NOMO-1 treated with dmso at 0.1 percent for 144 hours (cell line): ENCODE results near the gene ZNF189.

Experiments used
- DNase-seq: peaks from one replicate; lab custom pipeline; 2025; ENCODE audit not compliant: unreplicated experiment; lab: John Stamatoyannopoulos, UW

Gene ZNF189

DNA sequence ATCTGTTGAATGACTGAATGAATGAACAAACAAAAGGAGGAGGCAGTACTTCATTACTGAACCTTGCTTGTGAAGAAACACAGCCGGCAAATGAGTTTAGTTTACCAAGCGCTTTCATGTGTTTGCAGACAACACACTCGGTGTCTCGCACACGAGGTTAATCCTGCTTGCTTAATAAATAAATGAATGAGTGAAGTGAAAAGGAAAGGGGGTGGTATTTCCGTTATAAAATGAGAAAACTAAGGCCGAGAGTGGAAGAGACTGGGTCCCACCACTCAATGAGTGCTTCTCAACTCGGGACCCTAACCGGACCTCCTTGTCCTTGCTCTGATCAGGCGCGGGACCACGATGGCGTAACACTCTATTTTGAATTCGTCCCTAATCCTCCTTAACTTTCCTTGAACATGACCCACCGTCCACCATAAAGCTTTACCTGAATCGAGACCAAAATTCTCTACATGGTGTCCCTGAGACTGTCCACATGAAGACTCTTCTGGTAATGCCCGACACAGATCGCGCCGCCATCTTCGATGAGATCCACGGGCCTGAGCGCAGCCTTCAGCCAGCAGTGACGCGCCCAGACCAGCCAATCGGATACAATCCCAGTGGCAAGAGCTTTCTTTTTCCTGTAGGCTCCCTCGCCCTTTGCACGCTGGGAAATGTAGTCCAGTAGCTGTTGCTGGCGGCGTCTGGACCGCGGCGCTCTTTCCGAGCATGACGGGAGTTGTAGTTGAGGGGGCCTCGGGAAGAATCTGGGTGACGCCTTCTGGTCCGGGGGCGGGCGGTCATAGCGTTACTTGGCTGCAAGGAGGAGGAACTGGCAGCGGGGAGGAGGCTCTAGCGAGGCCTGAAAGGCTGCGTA lies at the start of gene ZNF189, which contains the start of gene MRPL50:
Gene ZNF189, plus strand, starts transcription at position 784 of the 862 bp plus-strand sequence. CDS start 306 bp downstream, outside the sequence.
Gene MRPL50, minus strand, starts transcription at position 551 of the 862 bp plus-strand sequence. Its CDS starts 26 bp downstream, at position 525.
- DNase-seq, result peak; percentile 99

DNA sequence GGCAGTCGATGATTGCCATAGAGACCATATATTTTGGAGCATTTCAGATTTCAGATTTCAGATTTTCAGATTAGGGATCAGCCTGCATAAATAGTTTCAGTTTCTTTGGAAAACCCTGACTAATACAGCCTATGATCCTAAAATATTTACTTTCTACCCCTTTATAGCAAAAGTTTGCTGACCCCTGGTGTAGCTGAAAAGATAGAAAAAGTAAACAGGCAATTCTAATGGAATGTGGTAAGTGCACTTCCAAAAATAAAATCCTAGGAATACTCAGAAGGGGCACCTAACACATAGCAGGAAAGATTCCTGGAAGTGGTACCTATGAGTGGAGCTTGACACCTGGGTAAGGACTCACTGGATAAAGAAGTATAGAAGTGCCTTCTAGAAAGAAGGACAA lies 48.4 kb upstream of the ZNF189 start:
- no peak for DNase-seq

DNA sequence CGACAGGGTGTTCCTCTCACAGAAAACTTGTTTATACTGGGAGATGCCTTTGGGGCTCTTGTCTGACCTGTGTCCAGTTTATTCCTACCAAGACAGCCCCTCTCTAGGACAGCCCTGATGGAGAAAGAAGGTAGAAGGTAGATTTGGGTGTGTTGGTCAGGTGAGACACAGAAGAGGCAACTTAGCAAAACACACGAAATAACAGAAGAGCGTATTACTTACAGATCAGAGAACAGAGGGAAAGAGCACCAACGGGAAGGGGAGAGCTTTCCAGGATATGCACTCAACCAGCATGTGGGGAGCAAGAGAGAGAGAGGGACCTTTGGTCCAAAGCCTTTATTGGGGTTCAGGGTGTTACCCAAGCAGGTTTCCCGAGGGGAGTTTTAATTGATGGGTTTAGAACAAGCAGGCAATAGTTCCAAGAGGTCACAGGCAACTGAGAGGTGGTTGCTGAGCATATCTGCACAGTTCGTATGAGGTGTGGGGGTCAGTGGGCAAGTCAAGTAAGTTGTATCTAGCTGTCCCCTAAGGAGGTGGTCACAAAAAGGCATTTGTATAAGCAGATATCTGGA lies 45.7 kb upstream of the ZNF189 start:
- DNase-seq, result no peak

DNA sequence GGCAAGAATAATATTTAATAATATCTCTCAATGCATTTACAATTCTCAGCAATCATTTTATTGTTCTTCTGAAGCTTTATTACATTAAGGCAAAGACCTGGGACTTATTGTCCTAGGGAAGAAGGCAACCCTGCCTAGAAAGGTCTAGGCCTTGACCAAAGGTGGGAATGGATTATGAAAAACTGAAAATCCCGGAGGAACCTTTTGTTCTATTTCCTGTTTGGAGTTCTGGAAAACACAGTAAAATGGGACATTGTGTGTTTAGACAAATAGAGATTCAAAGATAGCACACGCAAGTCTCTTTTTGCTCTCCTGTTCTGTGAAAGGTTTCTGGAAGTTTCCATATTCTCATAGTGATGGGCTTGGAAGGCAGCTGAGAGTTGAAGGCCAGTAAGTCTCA lies 45.0 kb upstream of the ZNF189 start:
- DNase-seq, result no peak

DNA sequence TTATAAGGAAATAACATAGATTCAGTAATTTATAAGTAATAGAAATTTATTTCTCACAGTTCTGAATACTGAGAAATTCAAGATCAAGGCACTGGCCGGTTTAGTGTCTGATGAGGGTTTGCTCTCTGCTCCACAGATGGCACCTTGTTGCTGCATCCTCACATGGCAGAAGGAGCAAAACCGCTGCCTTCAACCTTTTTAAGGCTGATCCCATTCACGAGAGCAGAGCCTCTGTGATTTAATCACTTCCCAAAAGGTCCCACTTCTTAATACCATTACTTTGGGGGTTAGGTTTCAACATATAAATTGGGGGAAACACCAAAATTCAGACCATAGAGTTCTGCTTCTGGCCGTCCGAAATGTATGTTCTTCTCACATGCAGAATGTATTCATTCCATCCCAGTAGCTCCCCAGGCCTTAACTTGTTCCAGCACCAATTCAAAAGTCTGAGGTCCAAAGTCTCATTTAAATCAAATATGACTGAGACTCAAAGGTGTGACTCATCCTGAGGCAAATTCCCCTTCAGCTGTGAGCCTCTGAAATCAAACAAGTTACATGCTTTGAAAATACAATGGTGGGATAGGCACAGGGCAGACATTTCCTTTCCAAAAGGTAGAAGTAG lies 44.4 kb upstream of the ZNF189 start:
- DNase-seq, result no peak

DNA sequence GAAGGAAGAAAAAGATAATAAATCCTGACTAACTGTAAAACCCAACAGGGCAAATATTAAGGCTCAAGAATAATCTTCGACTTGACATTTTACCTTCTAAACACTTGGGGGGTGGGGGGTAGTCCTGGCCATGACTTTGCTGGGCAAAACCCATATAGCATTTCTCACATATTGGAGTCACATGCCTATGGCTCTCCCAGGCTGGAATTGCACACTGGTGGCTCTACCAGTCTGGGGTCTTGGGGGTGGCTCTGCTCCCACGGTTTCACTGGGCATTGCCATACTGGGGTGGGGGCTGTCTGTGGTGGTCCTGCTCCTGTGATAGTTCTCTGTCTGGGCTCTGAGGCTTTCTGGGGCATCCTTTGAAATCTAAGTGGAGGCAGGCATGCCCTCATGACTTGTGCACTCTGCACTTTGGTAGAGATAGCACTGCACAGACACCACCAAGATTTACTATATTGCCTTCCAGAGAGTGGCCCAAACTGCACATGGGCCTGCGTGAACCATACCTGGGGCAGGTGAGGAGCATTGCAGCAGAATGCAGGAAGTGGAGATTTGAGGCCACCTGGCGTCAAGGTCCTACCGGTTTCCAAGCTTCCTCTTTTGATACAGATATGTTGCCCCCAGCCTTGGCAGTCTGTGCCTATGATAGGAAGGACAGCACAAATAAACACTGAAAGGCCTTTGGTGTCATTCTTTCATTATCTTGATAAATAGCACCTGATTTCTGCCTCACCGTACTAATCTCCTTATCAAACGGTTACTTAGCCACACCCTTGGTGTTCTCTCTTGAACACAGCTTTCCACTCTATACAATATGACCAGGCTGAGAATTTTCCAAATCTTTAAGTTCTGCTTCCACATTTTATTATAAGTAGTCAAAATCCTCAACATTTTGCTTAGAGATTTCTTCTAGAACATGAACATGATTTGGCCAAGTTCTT lies 43.6 kb upstream of the ZNF189 start:
- no peak for DNase-seq

DNA sequence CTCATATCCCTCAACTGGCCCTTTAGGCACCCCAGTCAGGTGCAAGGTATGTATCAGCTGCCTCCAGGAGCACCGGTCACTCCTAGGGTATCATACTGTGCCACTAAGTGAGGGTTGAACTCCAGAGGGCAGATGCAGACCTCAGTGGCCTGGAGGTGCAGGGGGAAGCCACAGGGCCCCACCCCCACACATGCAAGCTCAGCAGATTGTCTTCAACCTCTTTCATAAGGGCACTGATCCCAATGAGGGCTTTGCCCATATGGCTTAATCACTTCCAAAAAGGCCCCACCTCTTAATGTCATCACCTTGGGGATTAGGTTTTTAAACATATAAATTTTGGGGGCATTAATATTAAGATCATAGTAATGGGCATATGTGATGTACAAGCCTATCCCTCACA lies 42.0 kb upstream of the ZNF189 start:
- no peak for DNase-seq

DNA sequence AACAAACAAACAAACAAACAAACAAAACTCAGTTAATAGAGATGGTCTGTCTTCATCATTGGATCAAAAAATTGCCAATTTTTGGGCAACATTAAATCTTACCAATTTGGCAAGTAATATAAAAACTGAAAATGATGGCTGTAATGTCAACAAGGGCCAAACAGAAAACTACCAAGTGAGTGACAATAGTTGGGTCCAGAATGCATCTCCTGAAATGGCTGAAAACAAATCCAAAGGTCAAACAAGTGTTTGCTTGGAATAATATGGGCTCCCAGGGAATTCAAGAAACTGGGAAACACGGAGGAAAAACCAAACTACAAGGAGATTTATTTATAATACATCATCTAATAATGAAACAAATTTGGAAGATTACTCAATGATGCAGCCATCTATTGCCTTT lies 39.0 kb upstream of the ZNF189 start:
- DNase-seq, result no peak

DNA sequence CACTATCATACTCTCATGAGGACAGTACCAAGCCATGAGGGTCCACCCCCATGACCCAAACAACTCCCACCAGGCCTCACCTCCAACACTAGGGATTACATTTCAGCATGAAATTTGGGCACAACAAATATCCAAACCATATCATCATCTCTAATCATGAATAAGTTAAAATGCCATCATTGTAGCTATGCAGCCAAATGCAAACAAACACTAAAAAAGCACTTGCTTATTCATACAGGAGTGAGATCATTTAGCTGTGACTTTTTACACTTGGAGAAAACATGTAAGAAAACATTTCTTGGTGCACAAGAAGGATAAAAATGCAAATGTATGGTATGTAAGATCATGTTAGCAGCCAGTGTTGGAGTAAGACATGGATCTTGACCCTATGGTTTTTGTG lies 38.0 kb upstream of the ZNF189 start:
- DNase-seq, result no peak

DNA sequence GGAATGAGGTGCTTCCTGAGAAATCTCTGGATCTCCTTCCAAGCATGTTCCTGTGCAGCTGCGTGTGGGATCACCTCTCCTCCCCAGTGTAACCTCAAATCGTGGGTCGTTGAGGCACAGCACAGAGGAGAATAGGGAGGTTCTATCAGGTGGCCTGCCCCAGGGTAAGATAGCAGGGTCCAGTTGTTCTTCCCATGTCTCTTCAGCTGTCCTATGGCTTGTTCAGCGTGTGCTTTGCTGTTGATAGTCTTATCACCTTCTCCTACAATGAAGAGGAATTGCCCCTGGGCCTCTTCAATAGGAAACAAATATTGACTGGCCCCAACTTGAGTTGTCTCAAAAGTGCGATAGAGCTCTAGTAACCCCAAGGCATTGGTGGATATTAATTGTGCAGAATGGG lies 36.2 kb upstream of the ZNF189 start:
- DNase-seq, result no peak

DNA sequence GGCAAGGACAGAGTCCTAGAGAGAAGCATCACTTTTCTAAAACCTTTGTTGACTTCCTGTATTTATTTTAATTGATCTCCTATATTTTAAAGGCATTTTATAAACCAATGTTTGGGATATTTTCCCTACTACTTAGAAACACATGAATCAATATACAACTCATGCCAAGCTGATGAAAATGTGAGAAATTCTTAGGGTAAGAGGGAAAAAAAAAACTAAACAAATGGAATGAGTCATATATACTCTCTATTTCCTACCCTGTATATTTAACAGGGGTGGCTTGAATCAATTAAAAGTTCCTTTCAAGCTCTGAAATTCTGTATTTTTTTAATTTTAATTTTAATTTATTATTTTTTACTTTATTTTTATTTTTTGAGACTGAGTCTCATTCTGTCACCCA lies 33.5 kb upstream of the ZNF189 start:
- no peak for DNase-seq

DNA sequence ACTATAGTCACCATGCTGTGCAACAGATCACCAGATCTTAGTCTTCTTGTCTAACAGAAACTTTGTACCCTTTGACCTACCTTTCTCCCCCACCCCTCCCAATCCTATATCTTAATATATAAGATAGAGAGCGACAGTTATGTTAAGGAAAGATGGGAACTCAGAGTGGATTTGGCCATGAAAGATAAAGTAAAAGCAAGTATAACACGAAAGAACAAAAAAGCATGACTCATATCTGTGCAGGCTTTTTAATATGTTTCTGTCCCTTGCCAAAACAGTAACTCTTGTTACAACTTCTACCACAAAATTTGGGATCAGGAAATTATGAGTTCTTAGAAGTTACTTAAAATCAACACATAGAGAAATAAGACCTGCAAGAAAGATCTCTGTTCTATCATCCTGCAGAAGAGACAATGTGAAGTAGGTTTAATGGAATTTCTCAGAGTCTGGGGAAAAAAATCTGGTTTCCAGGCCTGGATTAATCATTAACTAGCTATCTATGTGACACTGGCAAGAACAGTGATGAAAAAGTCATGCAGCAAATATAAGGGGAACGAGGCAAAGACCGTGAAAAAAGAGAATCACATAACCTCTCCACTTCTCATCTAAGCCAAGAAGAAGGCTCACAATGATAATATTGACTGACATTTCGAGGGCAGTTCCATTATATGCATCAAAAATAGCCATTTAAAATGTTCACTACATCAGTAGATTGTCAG lies 32.5 kb upstream of the ZNF189 start:
- no peak for DNase-seq

DNA sequence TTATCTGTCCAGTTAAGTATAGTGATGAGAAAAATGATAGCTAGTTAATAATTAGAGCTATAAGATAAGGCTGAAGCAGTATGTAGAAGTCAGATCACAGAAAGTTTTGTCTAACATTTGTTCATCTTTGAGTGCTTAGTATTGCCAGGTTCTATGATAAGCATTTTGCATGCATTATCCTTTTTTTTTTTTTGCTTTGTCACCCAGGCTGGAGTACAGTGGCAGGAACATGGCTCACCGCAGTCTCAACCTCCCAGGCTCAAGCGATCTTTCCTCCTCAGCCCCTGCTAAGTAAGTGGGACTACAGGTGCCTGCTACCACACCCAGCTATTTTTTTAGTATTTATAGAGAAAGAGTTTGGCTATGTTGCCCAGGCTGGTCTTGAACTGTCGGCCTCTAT lies 31.3 kb upstream of the ZNF189 start:
- DNase-seq, result no peak

DNA sequence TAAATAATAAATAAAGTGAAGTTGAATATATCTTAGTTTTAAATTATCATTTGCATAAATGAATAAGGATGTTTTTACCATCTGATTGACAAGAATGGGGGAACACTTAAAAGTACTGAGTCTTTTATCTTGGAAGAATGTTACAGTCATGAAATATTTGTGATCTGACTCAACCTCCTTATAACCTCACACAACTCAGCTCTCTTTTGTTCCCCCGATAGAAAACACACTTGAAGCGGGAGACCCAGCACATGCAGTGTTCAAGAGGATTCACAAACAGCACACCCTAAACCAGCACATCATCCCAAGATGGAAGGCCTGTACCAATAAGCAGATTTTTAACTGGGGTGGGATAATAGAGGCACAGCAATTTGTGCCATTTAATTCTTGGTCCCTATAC lies 29.4 kb upstream of the ZNF189 start:
- DNase-seq, result no peak

DNA sequence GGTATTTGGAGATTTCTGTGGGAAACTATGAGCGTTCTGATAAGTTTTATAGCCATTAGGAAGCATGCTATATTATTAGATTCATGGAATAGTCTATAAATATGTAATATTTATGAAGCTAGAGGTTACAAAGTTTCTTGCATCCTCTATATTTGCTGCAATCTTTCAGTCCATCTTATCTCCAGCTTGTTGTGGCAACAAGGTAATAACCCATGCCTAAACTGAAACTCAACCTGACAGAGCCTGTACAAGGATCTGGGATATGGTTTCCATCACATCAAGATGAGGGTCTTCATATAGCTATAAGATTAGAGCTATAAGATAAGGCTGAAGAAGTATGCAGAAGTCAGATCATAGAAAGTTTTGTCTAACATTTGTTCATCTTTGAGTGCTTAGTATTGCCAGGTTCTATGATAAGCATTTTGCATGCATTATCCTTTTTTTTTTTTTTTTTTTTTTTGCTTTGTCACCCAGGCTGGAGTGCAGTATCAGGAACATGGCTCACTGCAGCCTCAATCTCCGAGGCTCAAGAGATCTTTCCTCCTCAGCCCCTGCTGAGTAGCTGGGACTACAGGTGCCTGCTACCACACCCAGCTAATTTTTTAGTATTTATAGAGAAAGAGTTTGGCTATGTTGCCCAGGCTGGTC lies 28.6 kb upstream of the ZNF189 start:
- no peak for DNase-seq

DNA sequence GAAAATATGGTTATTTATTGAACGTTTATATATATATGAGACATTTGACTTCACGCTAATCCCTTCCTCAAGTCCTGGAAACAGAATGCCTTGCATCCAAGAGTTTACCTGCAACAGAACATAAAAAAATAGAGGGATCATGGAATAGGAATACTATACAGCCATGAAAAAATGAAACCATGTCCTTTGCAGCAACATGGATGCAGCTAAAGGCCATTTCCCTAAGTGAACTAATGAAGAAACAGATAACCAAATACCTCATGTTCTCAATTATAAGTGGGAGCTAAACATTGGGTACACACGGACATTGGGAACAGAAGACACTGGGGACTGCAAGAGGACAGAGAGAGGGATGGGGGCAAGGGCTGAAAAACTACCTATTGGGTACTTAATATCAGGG lies 26.8 kb upstream of the ZNF189 start:
- DNase-seq, result no peak

DNA sequence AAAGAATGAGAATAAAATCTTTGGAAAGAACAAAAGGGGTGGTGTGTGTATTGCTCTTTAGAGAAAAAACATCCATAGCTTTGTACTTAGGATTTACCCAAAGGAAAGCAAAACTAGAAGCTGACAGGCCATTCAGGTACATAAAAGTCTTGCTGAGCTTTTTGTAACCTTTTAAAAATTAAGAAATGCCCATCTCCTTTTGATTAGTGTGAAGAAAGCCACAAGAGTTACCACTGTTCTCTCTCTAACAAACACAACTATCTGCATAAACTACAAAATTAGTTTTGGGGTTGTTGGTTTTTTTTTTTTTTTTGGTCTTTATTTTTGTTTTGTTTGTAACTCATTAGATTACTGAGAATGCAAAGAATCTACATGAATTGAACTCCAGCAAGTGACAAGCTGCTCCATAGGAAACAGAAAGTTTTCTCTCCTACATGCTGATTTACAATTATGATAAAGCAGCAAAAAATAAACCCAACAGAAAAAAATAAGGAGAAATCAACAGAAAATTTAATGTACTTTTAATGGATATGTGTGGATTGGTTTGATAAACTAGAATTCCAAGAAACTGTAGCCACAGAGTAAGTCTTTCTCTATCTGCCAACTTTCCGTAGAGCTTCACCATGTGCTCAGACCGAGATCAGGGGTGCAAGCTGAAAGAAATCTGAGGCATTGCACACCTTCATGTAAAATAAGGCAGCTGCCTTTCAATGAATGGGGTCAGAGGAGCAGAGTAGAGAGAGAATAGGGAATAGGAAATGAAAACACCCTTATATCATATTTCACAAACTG lies 26.1 kb upstream of the ZNF189 start:
- DNase-seq, result no peak

DNA sequence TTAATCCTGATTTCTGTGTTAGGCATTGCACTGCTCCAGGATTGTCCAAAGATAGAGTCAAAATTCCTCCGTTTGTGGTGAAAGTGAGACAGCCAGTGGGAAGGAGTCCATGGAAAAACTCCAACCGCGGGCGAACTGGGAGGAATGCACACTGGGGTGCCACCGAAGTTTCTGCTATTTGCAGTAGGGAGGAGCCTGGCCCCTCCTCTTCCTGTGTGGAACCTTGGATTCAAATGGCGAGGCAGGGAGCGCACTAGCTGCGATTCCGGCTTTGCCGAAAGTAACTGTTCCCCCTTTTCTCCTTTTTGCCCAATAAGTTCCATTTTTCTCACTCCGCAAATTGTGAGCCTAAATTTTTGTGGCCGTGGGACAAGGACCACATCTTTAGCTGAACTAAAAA lies 23.1 kb upstream of the ZNF189 start:
- no peak for DNase-seq
